ENCODE results near the gene MAN1A2. TPM values are rescaled to one million over a fixed set of nuclear protein-coding genes. Genes with fewer than 3 reads are reported as not detected.

The MAN1A2 gene
- total RNA-seq, 1 experiment from 2014 or later = 21.1 TPM

- TF ChIP-seq EZH2 (IDR thresholded peaks at IDR 0.05; ENCODE audit: low read length, unreplicated experiment) (no peak), EZH2phosphoT487 (IDR thresholded peaks at IDR 0.05; ENCODE audit: borderline replicate concordance, low read length) (no peak)
- TF ChIP-seq, protein P1, sequence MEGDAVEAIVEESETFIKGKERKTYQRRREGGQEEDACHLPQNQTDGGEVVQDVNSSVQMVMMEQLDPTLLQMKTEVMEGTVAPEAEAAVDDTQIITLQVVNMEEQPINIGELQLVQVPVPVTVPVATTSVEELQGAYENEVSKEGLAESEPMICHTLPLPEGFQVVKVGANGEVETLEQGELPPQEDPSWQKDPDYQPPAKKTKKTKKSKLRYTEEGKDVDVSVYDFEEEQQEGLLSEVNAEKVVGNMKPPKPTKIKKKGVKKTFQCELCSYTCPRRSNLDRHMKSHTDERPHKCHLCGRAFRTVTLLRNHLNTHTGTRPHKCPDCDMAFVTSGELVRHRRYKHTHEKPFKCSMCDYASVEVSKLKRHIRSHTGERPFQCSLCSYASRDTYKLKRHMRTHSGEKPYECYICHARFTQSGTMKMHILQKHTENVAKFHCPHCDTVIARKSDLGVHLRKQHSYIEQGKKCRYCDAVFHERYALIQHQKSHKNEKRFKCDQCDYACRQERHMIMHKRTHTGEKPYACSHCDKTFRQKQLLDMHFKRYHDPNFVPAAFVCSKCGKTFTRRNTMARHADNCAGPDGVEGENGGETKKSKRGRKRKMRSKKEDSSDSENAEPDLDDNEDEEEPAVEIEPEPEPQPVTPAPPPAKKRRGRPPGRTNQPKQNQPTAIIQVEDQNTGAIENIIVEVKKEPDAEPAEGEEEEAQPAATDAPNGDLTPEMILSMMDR (conservative IDR thresholded peaks at IDR 0.05; ENCODE audit: low read depth, low read length) = no peak
- ChIA-PET CTCF (no interaction called here), POLR2A (ENCODE audit: unreplicated experiment) (no interaction called here)
- H3K9ac ChIP-seq (ENCODE audit: low read length) = no peak overlapping the region
- no peaks in the 10 kb centered on the region for H3K36me3 ChIP-seq (ENCODE audit: low read depth, low read length)
- no peak overlapping the region for H3K4me2 ChIP-seq (ENCODE audit: low read length)
- BruUV-seq (replicated peaks) = no TSS peak
- no peaks in the 10 kb centered on the region for H3K9me2 ChIP-seq (replicated peaks; ENCODE audit: low read length)
- H2AFZ ChIP-seq (ENCODE audit: low read length) = no peak overlapping the region
- no peaks in the 10 kb centered on the region for H3K4me1 ChIP-seq (ENCODE audit: insufficient read depth, low read length)
- intact Hi-C loops (cut with micrococcal nuclease) = no loop called here
- no peak overlapping the region for H3K4me3 ChIP-seq (ENCODE audit: low read length)
- H3K27ac ChIP-seq (ENCODE audit: low read length) = no peak overlapping the region
- H3F3A ChIP-seq (ENCODE audit: low read length, unreplicated experiment) = no peaks in the 10 kb centered on the region
- no peak for DNase-seq
- H3K9me3 ChIP-seq (ENCODE audit: low read length) = no peaks in the 10 kb centered on the region
- peaks cover 46% of the 10 kb centered on the region for H3K79me2 ChIP-seq (ENCODE audit: low read length)
- no peaks in the 10 kb centered on the region for H3K27me3 ChIP-seq (ENCODE audit: low read length)
- ATAC-seq = no peak
- no peaks in the 10 kb centered on the region for H4K20me1 ChIP-seq (ENCODE audit: low read length)
These were observed 28.8 kb downstream of the MAN1A2 start for GRCh38 chr1:117396074-117396473.

DNA sequence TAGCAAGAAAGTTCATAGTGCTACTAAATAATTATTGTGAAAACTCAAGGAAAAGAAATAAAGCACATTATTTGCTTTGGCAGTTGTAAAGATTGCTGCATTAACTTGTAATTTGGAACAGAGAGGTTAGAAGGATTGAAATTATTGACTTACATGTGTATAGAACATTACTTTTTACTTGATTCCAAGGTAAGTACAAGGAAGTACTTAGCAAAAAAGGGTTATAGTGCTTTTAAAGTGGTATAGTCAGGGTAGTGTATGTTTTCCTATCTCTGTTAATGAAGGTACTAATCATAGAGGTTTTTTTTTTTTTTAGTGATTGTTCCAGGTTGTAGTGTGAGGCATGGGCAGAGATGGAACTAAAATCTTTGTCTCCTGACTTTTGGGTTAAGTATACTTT is 29.4 kb downstream of the MAN1A2 start:
- no TSS peak for BruUV-seq (replicated peaks)
- no peak overlapping the region for H3K4me3 ChIP-seq (ENCODE audit: low read length)
- H3K27me3 ChIP-seq (ENCODE audit: low read length) = no peaks in the 10 kb centered on the region
- H2AFZ ChIP-seq (ENCODE audit: low read length) = no peak overlapping the region
- H3K9me2 ChIP-seq (replicated peaks; ENCODE audit: low read length) = no peaks in the 10 kb centered on the region
- H4K20me1 ChIP-seq (ENCODE audit: low read length) = no peaks in the 10 kb centered on the region
- no peaks in the 10 kb centered on the region for H3K4me1 ChIP-seq (ENCODE audit: insufficient read depth, low read length)
- H3K27ac ChIP-seq (ENCODE audit: low read length) = no peak overlapping the region
- intact Hi-C loops (cut with micrococcal nuclease) = no loop called here
- no peak overlapping the region for H3K9ac ChIP-seq (ENCODE audit: low read length)
- no peak overlapping the region for H3K4me2 ChIP-seq (ENCODE audit: low read length)
- ChIA-PET POLR2A (ENCODE audit: unreplicated experiment) (no interaction called here), CTCF (no interaction called here)
- TF ChIP-seq EZH2phosphoT487 (IDR thresholded peaks at IDR 0.05; ENCODE audit: borderline replicate concordance, low read length) (no peak), EZH2 (IDR thresholded peaks at IDR 0.05; ENCODE audit: low read length, unreplicated experiment) (no peak)
- TF ChIP-seq, protein P1 (conservative IDR thresholded peaks at IDR 0.05; ENCODE audit: low read depth, low read length) = no peak
- H3F3A ChIP-seq (ENCODE audit: low read length, unreplicated experiment) = no peaks in the 10 kb centered on the region
- H3K9me3 ChIP-seq (ENCODE audit: low read length) = no peaks in the 10 kb centered on the region
- DNase-seq = no peak
- H3K79me2 ChIP-seq (ENCODE audit: low read length) = peaks cover 41% of the 10 kb centered on the region
- no peak for ATAC-seq
- H3K36me3 ChIP-seq (ENCODE audit: low read depth, low read length) = no peaks in the 10 kb centered on the region

DNA sequence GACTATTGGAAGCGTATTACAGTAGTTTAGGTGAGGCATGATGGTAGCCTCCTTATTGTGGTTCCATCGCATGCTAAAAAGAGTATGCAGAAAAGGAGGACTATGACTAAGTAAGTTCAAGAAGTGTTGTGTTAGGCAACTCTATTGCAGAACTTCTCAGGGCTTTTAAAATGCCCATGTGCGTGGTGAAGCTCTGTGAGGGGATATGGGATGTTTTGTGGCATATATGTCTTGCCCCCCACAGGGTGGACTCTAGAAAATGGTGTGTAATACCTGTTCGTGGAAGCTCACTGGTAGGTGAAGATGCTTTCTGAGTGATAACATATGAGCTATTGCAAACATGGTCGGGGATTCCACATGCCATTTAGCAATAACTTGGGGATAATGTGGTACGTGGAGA is 31.7 kb downstream of the MAN1A2 start:
- Histone ChIP-seq H3K27me3 (ENCODE audit: low read length) (no peaks in the 10 kb centered on the region), H3K79me2 (ENCODE audit: low read length) (peaks cover 18% of the 10 kb centered on the region)
- POLR2A ChIA-PET (ENCODE audit: unreplicated experiment) = no interaction called here

More for the DNA sequence above, 31.7 kb downstream of the MAN1A2 start:
- no peak overlapping the region for H3K4me2 ChIP-seq (ENCODE audit: low read length)
- TF ChIP-seq, protein P1 (conservative IDR thresholded peaks at IDR 0.05; ENCODE audit: low read depth, low read length) = no peak
- no peak for TF ChIP-seq EZH2 (IDR thresholded peaks at IDR 0.05; ENCODE audit: low read length, unreplicated experiment)
- TF ChIP-seq EZH2phosphoT487 (IDR thresholded peaks at IDR 0.05; ENCODE audit: borderline replicate concordance, low read length) = no peak
- intact Hi-C loops (cut with micrococcal nuclease) = no loop called here
- H3K9me3 ChIP-seq (ENCODE audit: low read length) = no peaks in the 10 kb centered on the region
- no peak overlapping the region for H3K27ac ChIP-seq (ENCODE audit: low read length)
- no peaks in the 10 kb centered on the region for H4K20me1 ChIP-seq (ENCODE audit: low read length)
- no peaks in the 10 kb centered on the region for H3K4me1 ChIP-seq (ENCODE audit: insufficient read depth, low read length)
- H2AFZ ChIP-seq (ENCODE audit: low read length) = no peak overlapping the region
- DNase-seq (no peak), ATAC-seq (no peak)
- no TSS peak for BruUV-seq (replicated peaks)
- H3K4me3 ChIP-seq (ENCODE audit: low read length) = no peak overlapping the region
- CTCF ChIA-PET = no interaction called here
- no peak overlapping the region for H3K9ac ChIP-seq (ENCODE audit: low read length)
- 0 out of 2 replicates have a peak, but pooled peaks cover 7% of the 10 kb centered on the region for H3K36me3 ChIP-seq (ENCODE audit: low read depth, low read length)
- no peaks in the 10 kb centered on the region for H3F3A ChIP-seq (ENCODE audit: low read length, unreplicated experiment)
- no peaks in the 10 kb centered on the region for H3K9me2 ChIP-seq (replicated peaks; ENCODE audit: low read length)
